HT-29 (cell line): ENCODE results near the gene COQ8A. TPM values are rescaled to one million over a fixed set of nuclear protein-coding genes. Genes with fewer than 3 reads are reported as not detected.
"Not testable (repeated sequence)": the region's sequence is repeated elsewhere in the genome, so short reads cannot be mapped to it uniquely, and the experiment has no call there.

Experiments
- DNase-seq: peaks from one replicate; pipeline ENCODE4 v3.0.0-alpha.2; 2015; ENCODE audit warnings: low spot score
- total RNA-seq: library from RNA; depleted of rRNA; stranded (reverse); fragments of >200 nt; shearing (Covaris generic); gene quantifications from 2 replicates; pipeline ENCODE4 v1.2.3, GENCODE V29; 2014

The COQ8A gene
- total RNA-seq, 1 experiment from 2014 or later, result 41.0 TPM

DNA sequence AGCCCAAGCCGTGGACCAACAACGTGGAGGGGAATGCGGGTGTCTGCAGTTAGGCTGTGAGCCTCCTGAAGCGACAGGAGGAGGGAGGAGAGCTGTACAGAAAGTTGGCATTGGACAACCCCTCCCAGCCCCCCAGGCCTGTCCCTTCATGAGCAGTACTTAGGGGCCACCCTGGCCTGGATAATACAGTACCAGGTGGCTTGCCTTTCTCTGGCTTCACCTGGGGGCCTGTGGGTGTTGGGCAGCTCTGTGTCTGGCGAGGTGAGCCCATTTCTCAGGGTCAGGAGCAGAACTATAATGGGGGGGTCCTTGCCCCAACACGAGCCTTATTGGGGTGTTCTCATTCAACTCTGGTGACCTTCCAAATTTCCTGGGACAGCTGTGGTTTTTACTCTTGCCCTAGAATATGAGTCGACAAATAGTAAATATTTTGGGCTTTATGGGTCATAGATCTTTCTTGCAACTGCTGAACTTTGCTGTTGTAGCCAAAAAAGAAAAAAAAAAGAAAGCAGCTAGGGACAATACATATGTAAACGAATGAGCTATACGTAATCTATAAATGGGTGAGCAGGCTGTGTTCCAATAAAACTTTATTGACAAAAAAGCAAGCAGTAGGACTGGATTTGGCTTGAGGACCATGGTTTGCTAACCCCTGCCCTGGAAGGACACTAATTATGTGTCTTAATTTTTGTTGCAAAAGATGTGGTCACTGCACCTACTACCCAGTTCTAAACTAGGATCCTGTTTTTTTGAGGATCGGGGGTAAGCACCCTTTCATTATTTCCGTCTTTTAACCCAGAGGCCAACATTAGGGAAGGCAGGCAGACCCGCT, 11.4 kb downstream of the COQ8A start:
- no peak for DNase-seq

DNA sequence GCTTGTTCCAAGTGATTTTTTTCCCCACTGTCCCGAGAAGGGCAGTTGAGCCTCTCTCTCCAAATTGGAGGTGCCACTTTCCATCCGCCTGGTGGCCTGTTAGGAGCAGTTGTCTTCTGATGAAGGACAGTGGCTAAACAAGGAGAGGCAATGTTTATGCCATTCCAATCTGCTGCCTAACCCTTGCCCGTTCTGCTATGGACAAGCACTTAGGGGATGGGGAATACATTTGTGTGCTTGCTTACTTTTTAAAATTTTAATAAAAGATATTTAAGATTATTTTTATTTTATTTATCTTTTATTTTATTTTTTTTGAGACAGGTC, 12.0 kb downstream of the COQ8A start:
- DNase-seq, result no peak

DNA sequence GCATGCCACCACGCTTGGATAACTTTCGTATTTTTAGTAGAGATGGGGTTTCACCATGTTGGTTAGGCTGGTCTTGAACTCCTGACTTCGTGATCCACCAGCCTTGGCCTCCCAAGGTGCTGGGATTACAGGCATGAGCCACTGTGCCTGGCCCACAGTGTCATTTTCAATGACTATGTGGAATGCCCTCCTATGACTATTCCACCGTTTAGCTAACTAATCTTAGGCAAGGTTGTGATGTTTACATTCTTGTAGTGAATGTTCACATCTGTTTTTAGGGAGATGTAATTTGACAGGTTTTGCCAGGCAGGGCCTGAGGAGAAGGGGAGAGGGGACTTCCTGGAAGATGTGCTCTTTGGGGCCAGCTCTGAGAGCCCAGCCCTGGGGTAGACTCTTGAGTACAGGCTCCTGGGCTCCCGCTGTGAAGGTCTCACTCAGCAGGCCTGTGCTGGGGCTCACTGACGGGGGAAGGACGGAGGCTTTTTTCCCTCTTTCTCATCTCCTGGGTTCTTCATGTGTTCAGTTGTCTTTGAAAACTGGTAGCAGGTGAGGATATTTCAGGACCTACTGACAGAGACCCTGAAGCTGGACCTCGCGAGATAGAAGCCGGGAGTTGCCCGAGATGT, 13.2 kb downstream of the COQ8A start:
- no peak for DNase-seq

DNA sequence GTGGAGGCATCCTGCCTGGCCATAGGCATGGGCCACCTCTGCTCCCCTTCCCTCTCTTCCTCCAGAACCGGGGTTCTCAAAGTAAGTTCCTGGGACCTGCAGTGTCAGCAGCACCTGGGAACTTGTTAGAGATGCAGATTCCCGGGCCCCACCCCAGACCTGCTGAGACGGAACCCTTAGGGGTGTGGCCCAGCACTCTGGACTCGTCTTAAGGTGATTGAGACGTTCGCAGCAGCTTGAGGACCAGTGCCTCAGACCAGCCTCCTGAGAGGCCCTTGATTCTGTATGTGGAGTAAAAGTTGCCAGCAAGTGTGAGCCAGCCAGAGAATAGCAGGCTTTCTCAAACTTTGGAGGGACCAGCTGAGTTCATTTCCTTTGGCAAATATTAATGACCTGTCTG, 14.2 kb downstream of the COQ8A start:
- no peak for DNase-seq

DNA sequence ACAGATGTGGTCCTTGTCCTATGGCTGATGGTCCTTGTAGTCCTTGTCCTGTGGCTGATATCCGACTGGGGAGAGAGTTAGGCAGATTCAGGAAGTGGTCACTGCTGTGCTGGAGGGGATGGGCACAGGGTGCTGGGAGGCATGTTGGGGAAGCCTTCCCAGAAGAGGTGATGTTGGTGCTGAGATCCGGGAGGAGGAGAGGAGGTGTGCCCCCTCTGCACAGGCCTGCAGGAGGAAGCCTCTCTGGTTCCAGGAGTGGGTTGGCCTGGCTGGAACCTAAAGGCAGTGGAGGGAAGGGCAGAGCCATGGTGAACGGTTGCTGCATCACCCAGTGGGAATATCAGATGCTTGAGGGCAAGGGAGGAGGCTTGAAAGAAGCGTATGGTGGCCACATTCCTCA, 14.7 kb downstream of the COQ8A start:
- DNase-seq, result no peak

DNA sequence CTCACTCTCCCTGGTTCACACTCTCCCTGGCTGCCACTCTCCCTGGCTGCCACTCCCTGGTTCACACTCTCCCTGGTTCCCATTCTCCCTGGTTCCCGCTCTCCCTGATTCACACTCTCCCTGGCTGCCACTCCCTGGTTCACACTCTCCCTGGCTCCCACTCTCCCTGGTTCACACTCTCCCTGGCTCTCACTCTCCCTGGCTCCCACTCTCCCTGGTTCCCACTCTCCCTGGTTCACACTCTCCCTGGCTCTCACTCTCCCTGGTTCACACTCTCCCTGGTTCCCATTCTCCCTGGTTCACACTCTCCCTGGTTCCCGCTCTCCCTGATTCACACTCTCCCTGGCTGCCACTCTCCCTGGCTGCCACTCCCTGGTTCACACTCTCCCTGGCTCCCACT, 15.8 kb downstream of the COQ8A start:
- not testable (repeated sequence) for DNase-seq

DNA sequence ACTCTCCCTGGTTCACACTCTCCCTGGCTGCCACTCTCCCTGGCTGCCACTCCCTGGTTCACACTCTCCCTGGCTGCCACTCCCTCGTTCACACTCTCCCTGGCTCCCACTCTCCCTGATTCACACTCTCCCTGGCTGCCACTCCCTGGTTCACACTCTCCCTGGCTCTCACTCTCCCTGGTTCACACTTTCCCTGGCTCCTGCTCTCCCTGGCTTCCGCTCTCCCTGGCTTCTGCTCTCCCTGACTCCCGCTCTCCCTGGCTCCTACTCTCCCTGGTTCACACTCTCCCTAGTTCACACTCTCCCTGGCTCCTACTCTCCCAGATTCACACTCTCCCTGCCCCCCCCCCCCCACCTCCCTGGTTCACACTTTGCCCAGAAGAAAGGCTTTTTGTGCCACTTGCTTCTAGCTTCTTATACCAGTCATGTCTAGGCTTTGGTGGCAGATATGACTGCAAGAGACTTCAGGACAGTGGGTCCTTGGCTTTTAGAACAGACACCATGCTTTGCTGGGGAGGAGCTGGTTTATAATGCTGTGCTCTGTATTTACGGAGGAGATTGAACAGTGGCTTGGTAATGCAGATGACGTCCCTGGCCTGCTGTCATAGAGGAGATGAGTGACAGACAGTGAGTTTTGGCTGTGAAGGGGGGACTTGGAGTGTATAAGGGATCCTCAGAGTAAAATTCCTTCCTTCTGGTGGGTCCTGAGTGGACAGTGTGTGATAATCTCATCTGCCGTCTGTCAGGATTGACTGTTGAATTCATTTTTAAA, 17.0 kb downstream of the COQ8A start:
- DNase-seq, result no peak

DNA sequence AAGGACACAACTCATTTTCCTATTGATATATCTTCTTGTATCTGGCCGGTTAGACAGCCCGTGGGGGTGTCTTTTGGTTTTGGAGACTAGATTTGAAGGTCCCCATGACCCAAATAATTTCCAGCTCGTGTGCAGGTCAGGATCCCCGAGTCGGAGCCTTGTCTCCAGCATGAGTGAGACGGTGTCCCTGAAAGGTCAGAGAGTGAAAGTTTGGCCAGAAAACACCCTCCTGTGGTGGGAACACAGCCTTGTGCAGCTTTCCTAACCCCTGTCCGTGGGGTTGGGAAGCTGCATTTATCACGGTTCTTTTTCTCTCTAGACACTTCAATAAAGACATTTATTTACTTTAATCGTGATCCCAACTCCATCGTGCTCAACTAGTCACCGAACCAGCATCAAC, 17.6 kb downstream of the COQ8A start:
- no peak for DNase-seq

DNA sequence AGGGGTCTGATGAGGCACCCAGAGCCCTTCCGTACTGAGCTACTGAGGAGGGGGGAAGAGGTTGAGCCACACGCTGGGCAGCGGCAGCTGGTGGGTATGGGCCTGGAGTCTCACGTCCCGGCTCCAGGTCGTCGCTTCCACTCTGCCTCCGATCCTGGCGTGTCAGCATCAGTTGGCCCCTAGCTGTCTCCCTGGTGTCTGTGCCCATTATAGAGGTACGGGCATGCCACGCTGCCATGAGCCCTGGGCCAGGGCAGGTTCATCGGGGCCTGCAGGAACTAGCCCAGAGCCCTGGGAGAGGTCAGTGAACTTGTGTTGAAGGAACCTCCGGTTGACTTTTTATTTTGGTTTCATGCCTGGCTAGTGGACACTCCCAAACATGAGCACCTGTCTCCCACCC, 18.2 kb downstream of the COQ8A start:
- DNase-seq, result no peak

DNA sequence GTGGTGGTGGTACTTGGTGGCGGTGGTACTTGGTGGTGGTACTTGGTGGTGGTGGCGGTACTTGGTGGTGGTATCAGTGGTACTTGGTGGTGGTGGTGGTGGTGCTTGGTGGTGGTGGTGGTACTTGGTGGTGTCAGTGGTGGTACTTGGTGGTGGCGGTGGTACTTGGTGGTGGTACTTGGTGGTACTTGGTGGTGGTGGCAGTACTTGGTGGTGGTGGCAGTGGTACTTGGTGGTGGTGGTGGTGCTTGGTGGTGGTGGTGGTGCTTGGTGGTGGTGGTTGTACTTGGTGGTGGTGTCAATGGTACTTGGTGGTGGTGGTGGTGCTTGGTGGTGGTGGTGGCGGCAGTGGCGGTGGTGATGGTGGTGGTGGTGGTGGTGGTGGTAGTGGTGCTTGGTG, 20.2 kb downstream of the COQ8A start:
- no peak for DNase-seq

DNA sequence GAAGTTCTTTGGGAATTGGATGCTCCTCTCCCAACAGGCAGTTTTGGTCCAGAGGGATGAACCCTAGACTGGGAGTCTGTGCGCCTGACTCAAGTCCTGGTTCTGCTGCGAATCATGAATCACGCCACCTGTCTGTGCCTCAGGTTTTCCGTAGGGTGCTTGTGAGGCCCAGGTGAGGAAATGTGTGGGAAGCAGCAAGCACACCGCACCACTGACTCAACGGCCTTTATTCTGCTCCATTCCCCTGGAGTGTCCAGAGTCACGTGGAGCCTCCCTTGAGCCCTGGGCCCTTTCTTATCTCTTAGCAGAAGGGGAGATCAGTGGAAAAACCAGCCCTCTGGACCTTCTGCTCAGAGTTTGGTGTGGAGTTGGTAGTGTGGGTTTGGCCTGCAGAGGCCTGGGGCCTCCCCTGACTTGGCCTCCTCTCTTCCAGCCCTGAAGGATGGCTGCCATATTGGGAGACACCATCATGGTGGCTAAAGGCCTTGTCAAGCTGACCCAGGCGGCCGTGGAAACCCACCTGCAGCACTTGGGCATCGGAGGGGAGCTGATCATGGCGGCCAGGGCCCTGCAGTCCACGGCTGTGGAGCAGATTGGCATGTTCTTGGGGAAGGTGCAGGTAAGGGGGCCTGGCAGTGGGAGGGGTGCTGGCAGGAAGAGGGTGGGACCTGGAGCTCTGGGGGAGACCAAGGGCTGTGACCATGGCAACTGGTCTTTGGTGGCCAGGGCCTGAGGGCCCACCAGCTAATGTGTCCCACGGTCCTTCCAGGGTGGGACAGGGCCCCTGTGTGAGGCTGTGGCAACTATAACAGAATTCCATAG, 21.1 kb downstream of the COQ8A start:
- DNase-seq, result no peak

DNA sequence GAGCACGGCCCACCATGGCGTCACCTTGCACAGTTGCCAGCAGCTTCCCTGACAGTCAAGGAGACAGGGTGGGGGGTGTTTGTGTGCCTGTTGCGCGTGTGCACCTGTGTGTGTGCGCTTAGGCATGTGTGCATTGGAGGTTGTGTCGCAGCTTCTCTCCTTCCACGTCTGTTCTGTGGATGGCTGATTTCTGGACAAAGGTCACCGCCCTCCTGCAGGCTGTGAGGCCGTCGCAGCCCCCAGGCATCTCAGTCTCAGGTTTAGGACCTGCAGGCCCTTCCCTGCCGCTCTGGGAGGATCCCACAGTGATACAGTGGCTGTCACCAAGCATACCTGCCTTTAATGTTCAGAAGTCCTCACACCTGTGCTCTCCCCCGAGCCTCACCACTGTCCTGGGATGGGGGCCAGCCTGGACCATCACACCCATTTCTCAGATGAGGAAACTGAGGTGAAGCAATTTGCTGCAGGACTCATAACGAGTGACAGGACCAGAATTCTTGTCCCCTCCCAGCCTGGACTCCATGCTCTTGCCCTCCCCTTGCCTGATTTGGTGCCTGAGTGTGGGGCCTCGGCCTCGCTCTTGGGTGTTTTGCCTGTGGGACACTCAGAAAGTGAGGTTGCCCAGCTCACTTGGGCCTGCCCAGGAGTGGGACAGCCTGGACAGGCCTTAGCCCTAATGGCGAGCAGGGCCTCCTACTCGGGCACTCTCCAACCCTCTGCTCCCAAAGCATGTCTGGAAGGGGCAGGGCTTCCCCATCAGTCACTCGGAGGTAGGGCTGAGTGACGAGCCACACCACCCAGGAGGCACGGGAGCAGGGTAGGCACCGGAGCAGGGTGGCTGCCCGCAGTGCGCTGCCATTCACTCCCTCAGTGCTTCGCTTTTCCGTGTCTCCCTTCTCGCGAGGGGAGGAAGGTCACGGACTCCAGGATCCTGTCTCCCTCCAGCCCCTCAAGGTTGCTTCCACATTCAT, 22.6 kb downstream of the COQ8A start:
- no peak for DNase-seq

DNA sequence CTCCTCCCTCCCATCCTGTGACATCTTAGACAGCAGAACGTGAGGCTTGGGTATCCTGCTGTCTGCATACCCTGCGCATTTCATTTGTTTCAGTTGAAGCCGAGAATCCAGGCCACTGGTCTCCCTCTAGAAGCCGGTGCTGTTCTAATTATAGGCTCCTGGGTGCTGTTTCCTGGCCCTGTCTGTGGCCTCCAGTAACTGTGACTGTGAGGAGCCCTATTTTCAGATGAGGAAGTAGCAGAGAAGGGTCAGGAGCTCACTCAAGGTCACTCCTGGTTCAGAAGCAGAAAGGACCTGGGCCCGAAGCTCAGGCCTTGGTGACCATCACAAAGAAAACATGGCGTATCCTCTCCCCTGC, 24.0 kb downstream of the COQ8A start:
- DNase-seq, result no peak

DNA sequence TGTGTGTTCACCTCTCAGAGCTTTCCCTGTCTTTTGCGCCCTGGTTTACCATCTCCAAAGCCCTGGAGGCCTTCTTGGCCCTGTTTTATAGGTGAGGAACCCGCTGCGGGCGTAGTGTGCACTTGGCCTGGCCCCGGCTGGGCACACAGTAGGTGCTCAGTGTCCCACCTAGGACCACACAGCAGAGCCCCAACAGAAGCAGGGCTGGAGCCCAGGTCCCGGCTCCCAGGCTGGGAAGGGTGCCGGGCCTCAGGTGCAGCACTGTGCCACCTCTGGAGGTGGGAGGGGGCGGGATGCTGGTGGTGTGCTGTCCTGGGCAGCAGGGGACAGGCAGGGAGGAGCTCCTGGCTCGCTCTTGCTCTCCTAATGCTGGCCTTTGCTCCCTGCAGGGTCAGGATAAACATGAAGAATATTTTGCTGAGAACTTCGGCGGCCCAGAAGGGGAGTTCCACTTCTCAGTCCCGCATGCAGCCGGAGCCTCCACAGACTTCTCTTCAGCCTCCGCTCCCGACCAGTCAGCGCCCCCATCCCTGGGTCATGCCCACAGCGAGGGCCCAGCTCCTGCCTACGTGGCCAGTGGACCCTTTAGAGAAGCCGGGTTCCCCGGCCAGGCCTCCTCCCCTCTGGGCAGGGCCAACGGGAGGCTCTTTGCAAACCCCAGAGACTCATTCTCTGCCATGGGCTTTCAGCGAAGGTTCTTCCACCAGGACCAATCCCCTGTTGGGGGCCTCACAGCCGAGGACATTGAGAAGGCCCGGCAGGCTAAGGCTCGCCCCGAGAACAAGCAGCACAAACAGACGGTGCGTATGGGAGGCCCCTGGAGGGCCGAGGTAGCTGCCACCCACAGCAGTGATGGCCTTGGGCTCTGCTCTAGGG, 24.8 kb downstream of the COQ8A start:
- DNase-seq, result no peak

DNA sequence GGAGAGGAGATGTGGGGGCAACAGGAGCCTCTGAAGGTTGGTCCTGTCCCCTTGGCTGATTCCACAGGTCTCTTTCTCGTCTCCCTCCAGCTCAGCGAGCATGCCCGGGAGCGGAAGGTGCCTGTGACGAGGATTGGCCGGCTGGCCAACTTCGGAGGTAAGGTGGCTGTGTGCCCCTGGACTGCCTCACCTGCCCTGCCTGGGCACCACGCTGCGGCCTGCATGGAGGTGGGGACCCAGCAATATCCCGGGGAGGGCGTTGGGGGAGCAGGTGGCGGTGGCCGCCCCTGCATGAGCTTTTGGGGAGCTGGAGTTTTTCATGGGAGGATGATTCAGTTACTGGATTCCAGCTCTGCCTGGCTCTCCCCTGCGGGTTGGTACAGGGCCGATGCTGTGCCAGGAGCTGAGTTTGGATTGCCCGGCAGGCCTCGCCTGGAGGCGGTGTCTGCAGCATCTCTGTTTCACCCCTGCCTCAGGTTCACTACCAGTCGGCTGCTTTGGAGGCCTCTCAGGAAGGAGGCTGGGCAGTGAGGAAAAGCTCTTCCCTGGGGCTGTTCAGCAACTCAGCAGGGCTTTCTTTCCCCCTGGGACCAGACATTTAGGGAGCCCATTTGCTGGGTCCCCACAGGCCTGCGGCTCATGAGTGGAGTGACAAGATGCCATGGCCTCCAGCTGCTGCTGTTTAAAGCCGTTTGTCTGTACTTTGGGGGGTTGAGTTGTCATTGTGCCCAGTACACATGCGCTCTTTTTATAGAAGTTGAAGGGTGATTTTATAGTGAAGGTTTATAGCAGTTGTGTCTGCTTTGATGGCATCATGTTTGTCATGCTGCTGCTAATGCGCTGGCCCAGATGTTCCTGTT, 25.7 kb downstream of the COQ8A start:
- no peak for DNase-seq

DNA sequence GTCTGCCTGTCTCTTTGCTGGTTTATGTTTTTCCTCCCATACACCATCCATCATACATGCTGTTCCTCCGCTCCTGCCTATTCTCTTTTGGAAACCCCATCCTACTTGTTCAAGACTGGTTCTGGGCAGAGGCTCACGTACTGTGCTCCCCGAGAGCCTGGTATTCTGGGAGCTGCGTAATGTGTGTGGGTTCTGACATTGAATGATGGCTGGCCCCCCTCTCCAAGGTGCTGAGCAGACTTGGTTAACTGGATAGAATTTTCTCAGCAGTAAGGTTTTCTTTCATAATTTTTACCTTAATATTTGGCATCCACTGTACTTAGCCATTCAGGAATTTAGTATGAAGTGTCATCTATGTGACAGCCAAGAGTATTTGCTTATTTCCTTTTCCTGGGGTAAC, 26.6 kb downstream of the COQ8A start:
- no peak for DNase-seq

DNA sequence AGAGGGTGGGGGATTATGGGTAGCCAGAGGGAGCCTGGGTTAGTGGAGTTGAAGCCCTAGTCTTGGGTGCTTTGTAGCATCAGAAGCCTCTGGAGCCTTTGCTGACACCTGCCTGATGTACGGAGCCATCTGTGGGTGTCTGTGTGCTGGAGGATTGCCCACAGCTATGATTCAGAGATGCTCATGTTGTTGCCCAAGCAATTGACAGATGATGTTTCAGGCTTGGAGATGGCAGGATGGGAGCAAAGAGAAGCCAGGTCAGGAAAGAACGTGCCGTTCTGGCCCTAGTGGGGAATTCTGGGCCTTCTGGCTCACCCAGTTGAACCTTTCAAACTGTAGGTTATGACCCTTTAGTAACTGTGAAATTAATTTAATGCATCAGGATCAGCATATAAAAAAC, 27.6 kb downstream of the COQ8A start:
- no peak for DNase-seq

DNA sequence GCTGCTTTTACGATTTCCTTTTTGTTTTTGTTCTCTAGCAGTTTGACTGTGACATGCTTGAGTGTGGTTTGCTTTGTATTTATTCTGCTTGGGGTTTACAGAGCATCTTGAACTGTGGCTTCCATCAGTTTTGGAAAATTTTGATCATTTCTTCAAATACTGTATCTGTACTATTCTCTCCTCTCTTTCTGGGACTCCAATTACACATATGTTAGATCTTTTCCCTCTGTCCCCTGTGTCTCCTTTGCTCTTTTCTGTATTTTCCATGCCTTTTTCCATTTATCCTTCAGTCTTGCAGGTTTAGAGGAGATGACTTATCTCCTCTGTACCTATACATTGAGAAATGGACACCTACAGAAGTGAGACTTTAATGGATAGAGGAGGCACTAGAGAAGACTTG, 31.7 kb downstream of the COQ8A start:
- no peak for DNase-seq

DNA sequence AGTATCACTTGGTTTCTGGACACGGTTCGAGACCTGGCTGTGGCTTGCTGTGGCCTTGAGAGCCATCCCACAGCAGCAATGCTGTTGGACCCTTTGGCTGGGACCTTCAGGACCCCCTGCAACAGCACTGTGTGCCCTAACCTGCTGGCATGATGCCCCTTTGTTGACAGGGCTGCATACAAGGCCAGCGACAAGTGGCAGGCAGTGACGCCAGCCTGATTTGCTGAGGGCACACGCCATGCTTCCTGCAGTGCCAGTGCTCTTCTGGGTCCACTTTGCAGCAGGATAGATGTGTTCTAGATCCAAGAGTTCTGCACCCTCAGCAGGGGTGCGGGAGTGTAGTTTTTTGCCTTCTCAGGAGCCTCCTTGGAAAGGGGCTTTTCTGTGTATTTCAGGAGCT, 32.8 kb downstream of the COQ8A start:
- DNase-seq, result no peak
